SK-N-SH (cell line): ENCODE measurements around the gene NLRP1.

Experiments
- CHD2 ChIP-seq: fragments of 150-350 bp; IDR thresholded peaks from 2 replicates; pipeline ENCODE4 v1.6.1; 2018; ENCODE audit warnings: low read length; ENCODE audit not compliant: partially characterized antibody
- ELF1 ChIP-seq: IDR thresholded peaks from 2 replicates; pipeline ENCODE4 v1.4.0; 2012
- EP300 ChIP-seq, 2 experiments: IDR thresholded peaks; 2 replicates each; pipeline versions ENCODE4 v1.4.0 to v1.6.1; 2012; ENCODE audit warnings: borderline replicate concordance in 1 of 2, low read depth in 1 of 2, low read length in 1 of 2
- EZH2phosphoT487 ChIP-seq: fragments of 200-600 bp; sonication (generic); IDR thresholded peaks from 2 replicates; pipeline ENCODE4 v1.6.1; 2017; ENCODE audit warnings: low read depth, mixed run types, mild to moderate bottlenecking, antibody characterized with exemption, moderate library complexity, borderline replicate concordance
- FOXM1 ChIP-seq: IDR thresholded peaks from 2 replicates; pipeline ENCODE4 v1.4.0; 2012; ENCODE audit warnings: low read depth, mild to moderate bottlenecking
- GABPA ChIP-seq: IDR thresholded peaks from 2 replicates; pipeline ENCODE4 v1.4.0; 2012; ENCODE audit warnings: low read depth, mild to moderate bottlenecking
- GATA2 ChIP-seq: sonication (generic); formaldehyde crosslinking; IDR thresholded peaks from 2 replicates; pipeline ENCODE4 v1.5.0; 2020; ENCODE audit warnings: mild to moderate bottlenecking, missing genetic modification reagents
- POLR2AphosphoS5 ChIP-seq: IDR thresholded peaks from 2 replicates; pipeline ENCODE4 v1.6.1; 2012; ENCODE audit warnings: low read depth, low read length
- RAD21 ChIP-seq: IDR thresholded peaks from 2 replicates; pipeline ENCODE4 v1.6.1; 2012; ENCODE audit warnings: mild to moderate bottlenecking, low read length
- SMC3 ChIP-seq: IDR thresholded peaks from 2 replicates; pipeline ENCODE4 v1.6.1; 2012; ENCODE audit warnings: low read depth, low read length, improper control_type of control experiment
- TAF1 ChIP-seq: IDR thresholded peaks from 2 replicates; pipeline ENCODE4 v1.6.1; 2012; ENCODE audit warnings: low read depth, mild to moderate bottlenecking, low read length, moderate library complexity, borderline replicate concordance
- TF ChIP-seq, protein P1 (sequence below): fragments of 150-350 bp; IDR thresholded peaks from 2 replicates; pipeline ENCODE4 v1.6.1; 2017; ENCODE audit warnings: antibody characterized with exemption, low read length, low read depth, borderline replicate concordance
- TF ChIP-seq, protein P2 (sequence below): fragments of 200-600 bp; sonication (generic); IDR thresholded peaks from 2 replicates; pipeline ENCODE4 v1.6.1; 2017; ENCODE audit warnings: antibody characterized with exemption, mild to moderate bottlenecking, moderate library complexity
- TF ChIP-seq, protein P3 (sequence below): IDR thresholded peaks from 2 replicates; pipeline ENCODE4; 2012

DNA sequence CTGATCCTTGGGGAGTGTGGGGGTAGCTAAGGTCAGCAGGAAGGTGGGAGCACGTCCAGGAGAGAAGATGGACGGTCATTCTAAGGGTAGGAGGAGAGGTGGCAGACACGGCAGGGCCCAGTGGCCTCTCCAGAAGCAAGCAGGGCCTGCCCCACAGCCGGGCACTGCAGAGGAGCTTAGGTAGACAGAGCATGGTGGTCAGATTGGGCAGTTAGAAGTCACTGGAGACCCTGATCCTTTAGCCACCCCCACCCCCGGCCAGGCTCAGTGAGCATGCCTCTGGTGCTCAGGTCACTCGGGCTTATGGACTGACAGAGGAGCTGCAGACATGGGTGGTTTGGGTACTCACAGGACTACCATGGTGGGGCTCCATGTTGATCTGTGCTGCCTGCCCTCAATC lies 26.3 kb downstream of the NLRP1 start:
- TF ChIP-seq CHD2 (no peak), FOXM1 (no peak), EP300 (IDR thresholded peaks at IDR 0.05; ENCODE audit: borderline replicate concordance in 1 of 2, low read depth in 1 of 2, low read length in 1 of 2) (no peak), POLR2AphosphoS5 (no peak), EZH2phosphoT487 (no peak), SMC3 (no peak), TAF1 (no peak), GABPA (no peak), GATA2 (CRISPR knock-in tag) (no peak), RAD21 (no peak), ELF1 (no peak)
- TF ChIP-seq, protein P1, sequence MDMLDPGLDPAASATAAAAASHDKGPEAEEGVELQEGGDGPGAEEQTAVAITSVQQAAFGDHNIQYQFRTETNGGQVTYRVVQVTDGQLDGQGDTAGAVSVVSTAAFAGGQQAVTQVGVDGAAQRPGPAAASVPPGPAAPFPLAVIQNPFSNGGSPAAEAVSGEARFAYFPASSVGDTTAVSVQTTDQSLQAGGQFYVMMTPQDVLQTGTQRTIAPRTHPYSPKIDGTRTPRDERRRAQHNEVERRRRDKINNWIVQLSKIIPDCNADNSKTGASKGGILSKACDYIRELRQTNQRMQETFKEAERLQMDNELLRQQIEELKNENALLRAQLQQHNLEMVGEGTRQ = no peak
- TF ChIP-seq, protein P2, sequence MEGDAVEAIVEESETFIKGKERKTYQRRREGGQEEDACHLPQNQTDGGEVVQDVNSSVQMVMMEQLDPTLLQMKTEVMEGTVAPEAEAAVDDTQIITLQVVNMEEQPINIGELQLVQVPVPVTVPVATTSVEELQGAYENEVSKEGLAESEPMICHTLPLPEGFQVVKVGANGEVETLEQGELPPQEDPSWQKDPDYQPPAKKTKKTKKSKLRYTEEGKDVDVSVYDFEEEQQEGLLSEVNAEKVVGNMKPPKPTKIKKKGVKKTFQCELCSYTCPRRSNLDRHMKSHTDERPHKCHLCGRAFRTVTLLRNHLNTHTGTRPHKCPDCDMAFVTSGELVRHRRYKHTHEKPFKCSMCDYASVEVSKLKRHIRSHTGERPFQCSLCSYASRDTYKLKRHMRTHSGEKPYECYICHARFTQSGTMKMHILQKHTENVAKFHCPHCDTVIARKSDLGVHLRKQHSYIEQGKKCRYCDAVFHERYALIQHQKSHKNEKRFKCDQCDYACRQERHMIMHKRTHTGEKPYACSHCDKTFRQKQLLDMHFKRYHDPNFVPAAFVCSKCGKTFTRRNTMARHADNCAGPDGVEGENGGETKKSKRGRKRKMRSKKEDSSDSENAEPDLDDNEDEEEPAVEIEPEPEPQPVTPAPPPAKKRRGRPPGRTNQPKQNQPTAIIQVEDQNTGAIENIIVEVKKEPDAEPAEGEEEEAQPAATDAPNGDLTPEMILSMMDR = no peak
- TF ChIP-seq, protein P3, sequence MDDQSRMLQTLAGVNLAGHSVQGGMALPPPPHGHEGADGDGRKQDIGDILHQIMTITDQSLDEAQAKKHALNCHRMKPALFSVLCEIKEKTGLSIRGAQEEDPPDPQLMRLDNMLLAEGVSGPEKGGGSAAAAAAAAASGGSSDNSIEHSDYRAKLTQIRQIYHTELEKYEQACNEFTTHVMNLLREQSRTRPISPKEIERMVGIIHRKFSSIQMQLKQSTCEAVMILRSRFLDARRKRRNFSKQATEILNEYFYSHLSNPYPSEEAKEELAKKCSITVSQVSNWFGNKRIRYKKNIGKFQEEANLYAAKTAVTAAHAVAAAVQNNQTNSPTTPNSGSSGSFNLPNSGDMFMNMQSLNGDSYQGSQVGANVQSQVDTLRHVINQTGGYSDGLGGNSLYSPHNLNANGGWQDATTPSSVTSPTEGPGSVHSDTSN = no peak
